ENCODE measurements around the gene RCCD1.

DNA sequence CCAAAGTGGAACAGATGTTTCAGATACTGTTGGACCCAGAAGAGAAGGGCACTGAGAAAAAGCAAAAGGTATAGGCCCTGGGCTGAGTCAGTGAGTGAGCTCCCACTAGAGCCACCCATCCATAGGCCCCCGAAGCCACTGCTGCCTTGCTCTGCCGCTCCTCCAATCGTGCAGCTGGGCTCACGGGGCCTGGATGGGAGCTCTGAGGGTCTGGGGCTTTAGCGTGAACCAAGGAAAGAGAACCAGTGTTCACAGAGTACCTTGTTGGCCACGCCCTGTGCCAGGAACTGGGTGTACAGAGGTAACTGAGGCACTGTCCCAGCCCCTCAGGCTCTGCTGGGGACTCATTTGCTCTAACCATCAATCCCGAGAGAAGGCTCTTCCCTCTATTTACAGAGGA, 14.9 kb upstream of the RCCD1 start:
- TF ChIP-seq, protein P1, sequence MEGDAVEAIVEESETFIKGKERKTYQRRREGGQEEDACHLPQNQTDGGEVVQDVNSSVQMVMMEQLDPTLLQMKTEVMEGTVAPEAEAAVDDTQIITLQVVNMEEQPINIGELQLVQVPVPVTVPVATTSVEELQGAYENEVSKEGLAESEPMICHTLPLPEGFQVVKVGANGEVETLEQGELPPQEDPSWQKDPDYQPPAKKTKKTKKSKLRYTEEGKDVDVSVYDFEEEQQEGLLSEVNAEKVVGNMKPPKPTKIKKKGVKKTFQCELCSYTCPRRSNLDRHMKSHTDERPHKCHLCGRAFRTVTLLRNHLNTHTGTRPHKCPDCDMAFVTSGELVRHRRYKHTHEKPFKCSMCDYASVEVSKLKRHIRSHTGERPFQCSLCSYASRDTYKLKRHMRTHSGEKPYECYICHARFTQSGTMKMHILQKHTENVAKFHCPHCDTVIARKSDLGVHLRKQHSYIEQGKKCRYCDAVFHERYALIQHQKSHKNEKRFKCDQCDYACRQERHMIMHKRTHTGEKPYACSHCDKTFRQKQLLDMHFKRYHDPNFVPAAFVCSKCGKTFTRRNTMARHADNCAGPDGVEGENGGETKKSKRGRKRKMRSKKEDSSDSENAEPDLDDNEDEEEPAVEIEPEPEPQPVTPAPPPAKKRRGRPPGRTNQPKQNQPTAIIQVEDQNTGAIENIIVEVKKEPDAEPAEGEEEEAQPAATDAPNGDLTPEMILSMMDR (IDR thresholded peaks at IDR 0.05; ENCODE audit: low read depth, low read length, missing input control): no peak
- TF ChIP-seq, protein P2, sequence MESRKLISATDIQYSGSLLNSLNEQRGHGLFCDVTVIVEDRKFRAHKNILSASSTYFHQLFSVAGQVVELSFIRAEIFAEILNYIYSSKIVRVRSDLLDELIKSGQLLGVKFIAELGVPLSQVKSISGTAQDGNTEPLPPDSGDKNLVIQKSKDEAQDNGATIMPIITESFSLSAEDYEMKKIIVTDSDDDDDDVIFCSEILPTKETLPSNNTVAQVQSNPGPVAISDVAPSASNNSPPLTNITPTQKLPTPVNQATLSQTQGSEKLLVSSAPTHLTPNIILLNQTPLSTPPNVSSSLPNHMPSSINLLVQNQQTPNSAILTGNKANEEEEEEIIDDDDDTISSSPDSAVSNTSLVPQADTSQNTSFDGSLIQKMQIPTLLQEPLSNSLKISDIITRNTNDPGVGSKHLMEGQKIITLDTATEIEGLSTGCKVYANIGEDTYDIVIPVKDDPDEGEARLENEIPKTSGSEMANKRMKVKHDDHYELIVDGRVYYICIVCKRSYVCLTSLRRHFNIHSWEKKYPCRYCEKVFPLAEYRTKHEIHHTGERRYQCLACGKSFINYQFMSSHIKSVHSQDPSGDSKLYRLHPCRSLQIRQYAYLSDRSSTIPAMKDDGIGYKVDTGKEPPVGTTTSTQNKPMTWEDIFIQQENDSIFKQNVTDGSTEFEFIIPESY (IDR thresholded peaks at IDR 0.05): no peak
- no peak for TF ChIP-seq EGR1 (IDR thresholded peaks at IDR 0.05; ENCODE audit: low read depth in 2 of 2)
- TF ChIP-seq JUND (IDR thresholded peaks at IDR 0.05): no peak
- TF ChIP-seq RAD21 (IDR thresholded peaks at IDR 0.05): no peak
- TF ChIP-seq SP1 (IDR thresholded peaks at IDR 0.05): no peak
- no peak for TF ChIP-seq YY1 (IDR thresholded peaks at IDR 0.05)
- TF ChIP-seq GABPA (IDR thresholded peaks at IDR 0.05 in 1 of 2, conservative IDR thresholded peaks at IDR 0.05 in 1 of 2): no peak
